Measurements from ENCODE around the gene ROS1. TPM values are rescaled to one million over a fixed set of nuclear protein-coding genes. Genes with fewer than 3 reads are reported as not detected.

Gene ROS1
- total RNA-seq, 4 donors from 2014 or later: under 0.01 to 0.06 TPM; not detected in 2

GRCh38 chr6:117304446-117304845 is 121.3 kb downstream of the ROS1 start:
- no peaks in the 10 kb centered on the region for H3K36me3 ChIP-seq
- H3K27ac ChIP-seq (replicated peaks in 1 of 4): no peak overlapping the region
- TF ChIP-seq, protein P1, sequence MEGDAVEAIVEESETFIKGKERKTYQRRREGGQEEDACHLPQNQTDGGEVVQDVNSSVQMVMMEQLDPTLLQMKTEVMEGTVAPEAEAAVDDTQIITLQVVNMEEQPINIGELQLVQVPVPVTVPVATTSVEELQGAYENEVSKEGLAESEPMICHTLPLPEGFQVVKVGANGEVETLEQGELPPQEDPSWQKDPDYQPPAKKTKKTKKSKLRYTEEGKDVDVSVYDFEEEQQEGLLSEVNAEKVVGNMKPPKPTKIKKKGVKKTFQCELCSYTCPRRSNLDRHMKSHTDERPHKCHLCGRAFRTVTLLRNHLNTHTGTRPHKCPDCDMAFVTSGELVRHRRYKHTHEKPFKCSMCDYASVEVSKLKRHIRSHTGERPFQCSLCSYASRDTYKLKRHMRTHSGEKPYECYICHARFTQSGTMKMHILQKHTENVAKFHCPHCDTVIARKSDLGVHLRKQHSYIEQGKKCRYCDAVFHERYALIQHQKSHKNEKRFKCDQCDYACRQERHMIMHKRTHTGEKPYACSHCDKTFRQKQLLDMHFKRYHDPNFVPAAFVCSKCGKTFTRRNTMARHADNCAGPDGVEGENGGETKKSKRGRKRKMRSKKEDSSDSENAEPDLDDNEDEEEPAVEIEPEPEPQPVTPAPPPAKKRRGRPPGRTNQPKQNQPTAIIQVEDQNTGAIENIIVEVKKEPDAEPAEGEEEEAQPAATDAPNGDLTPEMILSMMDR (IDR thresholded peaks at IDR 0.05): no peak
- TF ChIP-seq POLR2A (IDR thresholded peaks at IDR 0.05; ENCODE audit: low read depth) (no peak), POLR2AphosphoS5 (IDR thresholded peaks at IDR 0.05) (no peak), EP300 (IDR thresholded peaks at IDR 0.05) (no peak)
- intact Hi-C loops (cut with DNase I): no loop called here
- no peaks in the 10 kb centered on the region for H3K4me1 ChIP-seq
- H3K27me3 ChIP-seq: no peaks in the 10 kb centered on the region
- 95% methylated on average over 2 of the region's 2 CpGs for WGBS
- DNase-seq (ENCODE audit: extremely low spot score): no peak
- H3K9me3 ChIP-seq: no peaks in the 10 kb centered on the region
- H3K4me3 ChIP-seq: no peak overlapping the region

DNA sequence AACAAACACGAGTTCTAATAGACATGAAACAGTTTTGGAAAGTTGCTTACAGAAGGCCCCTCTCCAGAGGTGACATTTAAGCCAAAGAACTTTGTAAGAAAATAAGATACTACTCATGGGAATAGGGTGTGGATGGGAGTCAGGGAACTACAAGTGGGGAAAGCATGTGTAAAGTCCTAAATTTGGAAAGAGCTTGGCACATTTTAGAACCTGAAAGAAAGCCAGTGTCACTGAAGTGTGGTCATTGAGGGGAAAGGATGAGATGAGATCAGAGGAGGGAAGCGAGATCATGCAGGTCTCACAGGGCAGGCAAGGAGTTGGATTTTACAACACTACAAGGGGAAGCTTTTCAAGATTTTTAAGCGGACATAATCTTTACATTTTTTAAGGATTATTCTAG is 122.4 kb downstream of the ROS1 start:
- no peak overlapping the region for H3K4me3 ChIP-seq
- H3K4me1 ChIP-seq: no peaks in the 10 kb centered on the region
- no peaks in the 10 kb centered on the region for H3K27me3 ChIP-seq
- no peaks in the 10 kb centered on the region for H3K9me3 ChIP-seq
- intact Hi-C loops (cut with DNase I): no loop called here
- no peak for TF ChIP-seq EP300 (IDR thresholded peaks at IDR 0.05)
- TF ChIP-seq POLR2A (IDR thresholded peaks at IDR 0.05; ENCODE audit: low read depth): no peak
- no peak for DNase-seq (ENCODE audit: extremely low spot score)
- H3K27ac ChIP-seq (replicated peaks in 1 of 4): no peak overlapping the region
- 76% methylated on average over 3 of the region's 3 CpGs for WGBS
- H3K36me3 ChIP-seq: no peaks in the 10 kb centered on the region

GRCh38 chr6:117298941-117299340 is 126.8 kb downstream of the ROS1 start:
- H3K27me3 ChIP-seq: no peaks in the 10 kb centered on the region
- no peaks in the 10 kb centered on the region for H3K36me3 ChIP-seq
- intact Hi-C loops (cut with DNase I): no loop called here
- WGBS: 92% methylated on average over 3 of the region's 3 CpGs
- H3K9me3 ChIP-seq: no peaks in the 10 kb centered on the region
- no peaks in the 10 kb centered on the region for H3K4me1 ChIP-seq
- TF ChIP-seq POLR2AphosphoS5 (IDR thresholded peaks at IDR 0.05) (no peak), POLR2A (IDR thresholded peaks at IDR 0.05; ENCODE audit: low read depth) (no peak), EP300 (IDR thresholded peaks at IDR 0.05) (no peak)
- TF ChIP-seq, protein P1 (IDR thresholded peaks at IDR 0.05): no peak
- H3K27ac ChIP-seq (replicated peaks in 1 of 4): no peak overlapping the region
- H3K4me3 ChIP-seq: no peak overlapping the region
- no peak for DNase-seq (ENCODE audit: extremely low spot score)

- WGBS: 32% methylated on average over 3 of the region's 3 CpGs
These were observed 135.4 kb downstream of the ROS1 start for GRCh38 chr6:117290173-117290846.

GRCh38 chr6:117288083-117288715 is 137.5 kb downstream of the ROS1 start:
- Histone ChIP-seq H3K9me3 (no peaks in the 10 kb centered on the region), H3K4me1 (no peaks in the 10 kb centered on the region), H3K27me3 (peaks cover 0 to 15% (median 0%) of the 10 kb centered on the region in 4 donors), H3K27ac (replicated peaks in 1 of 4) (no peak overlapping the region), H3K36me3 (no peaks in the 10 kb centered on the region), H3K4me3 (no peak overlapping the region)
- TF ChIP-seq POLR2AphosphoS5 (IDR thresholded peaks at IDR 0.05): no peak
- TF ChIP-seq, protein P1 (IDR thresholded peaks at IDR 0.05): no peak
- TF ChIP-seq EP300 (IDR thresholded peaks at IDR 0.05): no peak
- TF ChIP-seq POLR2A (IDR thresholded peaks at IDR 0.05; ENCODE audit: low read depth): no peak
- no peak for DNase-seq (ENCODE audit: extremely low spot score)
- intact Hi-C loops (cut with DNase I): no loop called here
- WGBS: 54% methylated on average over 3 of the region's 3 CpGs

More at GRCh38 chr6:117290173-117290846, 135.4 kb downstream of the ROS1 start:
- no peak for DNase-seq (ENCODE audit: extremely low spot score)
- Histone ChIP-seq H3K27me3 (peaks cover 0 to 16% (median 0%) of the 10 kb centered on the region in 4 donors), H3K27ac (replicated peaks in 1 of 4) (no peak overlapping the region), H3K4me1 (no peaks in the 10 kb centered on the region), H3K36me3 (no peaks in the 10 kb centered on the region), H3K4me3 (no peak overlapping the region), H3K9me3 (no peaks in the 10 kb centered on the region)
- intact Hi-C loops (cut with DNase I): no loop called here
- no peak for TF ChIP-seq EP300 (IDR thresholded peaks at IDR 0.05)
- TF ChIP-seq, protein P1 (IDR thresholded peaks at IDR 0.05): no peak
- no peak for TF ChIP-seq POLR2AphosphoS5 (IDR thresholded peaks at IDR 0.05)
- TF ChIP-seq POLR2A (IDR thresholded peaks at IDR 0.05; ENCODE audit: low read depth): no peak
